NCI-H146 treated with DMSO at 0.1 percent for 48 hours (cell line): ENCODE measurements around the gene GRHL1.

Experiments
- DNase-seq: peaks from one replicate; lab custom pipeline; 2025; ENCODE audit not compliant: unreplicated experiment; lab: John Stamatoyannopoulos, UW

Gene GRHL1

GRCh38 chr2:9971105-9971818, 19.8 kb downstream of the GRHL1 start:
- DNase-seq: no peak

GRCh38 chr2:9971890-9972289, 20.4 kb downstream of the GRHL1 start:
- no peak for DNase-seq

GRCh38 chr2:9972621-9973479, 21.4 kb downstream of the GRHL1 start:
- no peak for DNase-seq

GRCh38 chr2:9973690-9974089, 22.2 kb downstream of the GRHL1 start:
- no peak for DNase-seq

GRCh38 chr2:9974343-9974742, 22.9 kb downstream of the GRHL1 start:
- no peak for DNase-seq

- DNase-seq: no peak
Observed at GRCh38 chr2:9975328-9975727, 23.8 kb downstream of the GRHL1 start.

- DNase-seq: no peak
Observed at GRCh38 chr2:9975805-9976447, 24.4 kb downstream of the GRHL1 start.

GRCh38 chr2:9979977-9980376, 28.5 kb downstream of the GRHL1 start:
- DNase-seq: no peak

GRCh38 chr2:9980520-9980919, 29.0 kb downstream of the GRHL1 start:
- no peak for DNase-seq

- no peak for DNase-seq
Observed at GRCh38 chr2:9981655-9982054, 30.2 kb downstream of the GRHL1 start.

- DNase-seq: no peak
Observed at GRCh38 chr2:9982248-9982647, 30.8 kb downstream of the GRHL1 start.

GRCh38 chr2:9982891-9983290, 31.4 kb downstream of the GRHL1 start:
- DNase-seq: no peak

- DNase-seq: no peak
Observed at GRCh38 chr2:9983401-9984216, 32.1 kb downstream of the GRHL1 start.

- DNase-seq: peak; percentile 7
Observed at GRCh38 chr2:9984217-9984739, 32.8 kb downstream of the GRHL1 start.

- no peak for DNase-seq
Observed at GRCh38 chr2:9984871-9985480, 33.5 kb downstream of the GRHL1 start.

GRCh38 chr2:9985531-9986328, 34.2 kb downstream of the GRHL1 start:
- no peak for DNase-seq

- DNase-seq: no peak
Observed at GRCh38 chr2:9988320-9988719, 36.8 kb downstream of the GRHL1 start.

- DNase-seq: peak; percentile 3
Observed at GRCh38 chr2:9990736-9991135, 39.2 kb downstream of the GRHL1 start.

- no peak for DNase-seq
Observed at GRCh38 chr2:9991221-9991620, 39.7 kb downstream of the GRHL1 start.
